A673 (cell line): ENCODE measurements around the gene RSPH10B.
"Not testable (repeated sequence)": the region's sequence is repeated elsewhere in the genome, so short reads cannot be mapped to it uniquely, and the experiment has no call there.

ENCODE experiments used
- CTCF ChIP-seq: fragments of 300-800, 200-600 bp; sonication (generic); conservative IDR thresholded peaks from 2 replicates; pipeline ENCODE4 v1.5.1; 2017; ENCODE audit warnings: low read depth, mild to moderate bottlenecking, antibody characterized with exemption, low read length, moderate library complexity, mixed read lengths
- EZH2 ChIP-seq: fragments of 200-600 bp; sonication (generic); IDR thresholded peaks from 2 replicates; pipeline ENCODE4 v1.6.1; 2017; ENCODE audit warnings: borderline replicate concordance, low read depth, mild to moderate bottlenecking, mixed read lengths, antibody characterized with exemption, low read length; ENCODE audit not compliant: poor library complexity, severe bottlenecking

DNA sequence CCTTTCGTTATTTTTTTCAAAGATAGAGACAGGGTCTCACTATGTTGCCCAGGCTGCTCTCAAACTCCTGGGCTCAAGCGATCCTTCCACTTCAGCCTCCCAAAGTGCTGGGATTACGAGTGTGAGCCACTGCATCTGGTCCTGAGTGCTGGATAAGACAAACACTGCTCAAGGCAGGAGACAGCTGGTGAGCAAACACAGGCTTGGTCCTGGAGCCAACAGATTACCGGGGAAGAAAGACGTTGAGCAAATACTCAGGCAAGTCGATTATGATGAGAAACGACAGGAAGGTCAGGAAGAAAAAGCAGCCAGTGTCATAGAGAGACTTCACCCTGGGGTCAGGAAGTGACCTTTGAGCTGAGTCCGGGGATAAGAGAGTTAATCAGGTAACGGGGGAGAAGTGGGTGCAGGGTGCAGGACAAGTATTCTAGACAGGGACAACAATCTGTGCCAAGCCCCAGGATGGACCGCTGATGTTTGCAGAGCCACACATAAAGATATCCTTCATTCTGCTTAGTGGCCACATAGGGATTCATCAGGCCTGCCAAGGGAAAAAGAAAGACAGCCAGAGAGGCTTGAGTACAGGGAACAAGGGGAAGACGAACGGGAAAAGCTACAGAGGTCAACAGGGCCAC lies 9.3 kb upstream of the RSPH10B start:
- TF ChIP-seq CTCF, EZH2: not testable (repeated sequence)
